GM12891 (cell line): ENCODE measurements around the gene FGF18.

Experiments used
- POLR2A ChIP-seq: IDR thresholded peaks from 2 replicates; pipeline ENCODE4 v1.6.1; 2011; ENCODE audit warnings: low read depth, low read length, control low read depth
- POLR2AphosphoS5 ChIP-seq: IDR thresholded peaks from 2 replicates; pipeline ENCODE4 v1.6.1; 2011; ENCODE audit warnings: low read depth, low read length, control low read depth

GRCh38 chr5:171426266-171426665 is 6.8 kb downstream of the FGF18 start:
- TF ChIP-seq POLR2AphosphoS5 (no peak), POLR2A (no peak)
